SH-SY5Y (cell line): ENCODE measurements around the gene C17orf100.

Experiments used
- GATA2 ChIP-seq: IDR thresholded peaks from 2 replicates; pipeline ENCODE4 v1.6.1; 2011; ENCODE audit warnings: mild to moderate bottlenecking, low read depth, low read length
- GATA3 ChIP-seq: IDR thresholded peaks from 2 replicates; pipeline ENCODE4 v1.6.1; 2011; ENCODE audit warnings: low read depth, mild to moderate bottlenecking, low read length, moderate library complexity

DNA sequence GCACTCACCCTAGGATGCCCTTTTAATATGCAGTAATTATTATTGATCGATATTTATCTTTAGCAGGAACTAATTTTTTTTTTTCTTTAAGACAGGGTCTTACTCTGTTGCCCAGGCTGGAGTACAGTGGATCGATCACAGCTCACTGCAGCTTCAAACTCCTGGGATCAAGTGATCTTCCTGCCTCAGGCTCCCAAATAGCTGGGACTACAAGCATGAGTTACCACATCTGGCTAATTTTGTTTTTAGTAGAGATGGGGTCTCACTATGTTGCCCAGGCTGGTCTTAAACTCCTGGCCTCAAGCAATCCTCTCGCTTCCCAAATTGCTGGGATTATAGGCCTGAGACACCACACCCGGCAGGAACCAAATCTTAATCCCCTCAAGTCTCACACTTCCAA lies 40.3 kb upstream of the C17orf100 start:
- TF ChIP-seq GATA2 (no peak), GATA3 (no peak)
